GM20000 (cell line): ENCODE data around the gene SFSWAP.

Experiments used
- DNase-seq: peaks from one replicate; pipeline ENCODE4 v3.0.0; 2012; ENCODE audit warnings: low spot score
- CTCF ChIP-seq: IDR thresholded peaks from 2 replicates; pipeline ENCODE4 v1.5.1; 2012; ENCODE audit warnings: mild to moderate bottlenecking, control low read depth; ENCODE audit errors: extremely low read depth, missing control alignments

The SFSWAP gene

GRCh38 chr12:131765961-131766360, 55.1 kb downstream of the SFSWAP start:
- no peak for TF ChIP-seq CTCF
- no peak for DNase-seq

- TF ChIP-seq CTCF = no peak
- DNase-seq = no peak
These were observed 55.7 kb downstream of the SFSWAP start for GRCh38 chr12:131766382-131767107.

GRCh38 chr12:131770120-131770519, 59.2 kb downstream of the SFSWAP start:
- TF ChIP-seq CTCF = no peak
- DNase-seq = no peak

- DNase-seq = no peak
- TF ChIP-seq CTCF = no peak
These were observed 61.1 kb downstream of the SFSWAP start for GRCh38 chr12:131771965-131772364.

GRCh38 chr12:131773582-131774221, 62.8 kb downstream of the SFSWAP start:
- DNase-seq = peak; percentile 79
- no peak for TF ChIP-seq CTCF

GRCh38 chr12:131774576-131775391, 63.9 kb downstream of the SFSWAP start:
- no peak for DNase-seq
- TF ChIP-seq CTCF = no peak
